Central memory CD8-positive, alpha-beta T cell (primary cell): ENCODE measurements around the gene GP1BB.
"Not testable (repeated sequence)": the region's sequence is repeated elsewhere in the genome, so short reads cannot be mapped to it uniquely, and the experiment has no call there.

Source experiments
- ATAC-seq: fragments of 150-1000 bp; cut with Tn5 transposase; replicated peaks from 2 replicates; pipeline ENCODE4 v1.10.0; 2022; ENCODE audit warnings: mild to moderate bottlenecking, moderate FRiP score, moderate number of reproducible peaks; ENCODE audit not compliant: poor library complexity, severe bottlenecking; ENCODE audit errors: extremely low read depth
- DNase-seq, 2 donors: peaks; one replicate each; pipeline ENCODE4 v3.0.0; 2021; ENCODE audit warnings: low spot score in 2 of 2
- H3K27ac Mint-ChIP-seq: one replicate; pipeline ENCODE4 v1.8.0; 2022; ENCODE audit warnings: low read depth, mild to moderate bottlenecking, moderate library complexity, mixed read lengths
- H3K27me3 Mint-ChIP-seq: one replicate; pipeline ENCODE4 v1.8.0; 2022; ENCODE audit warnings: mixed read lengths
- H3K36me3 Mint-ChIP-seq: one replicate; pipeline ENCODE4 v1.8.0; 2022; ENCODE audit warnings: mild to moderate bottlenecking, moderate library complexity, mixed read lengths; ENCODE audit not compliant: insufficient read depth
- H3K4me1 Mint-ChIP-seq: one replicate; pipeline ENCODE4 v1.8.0; 2022; ENCODE audit warnings: mixed read lengths
- H3K4me3 Mint-ChIP-seq: one replicate; pipeline ENCODE4 v1.8.0; 2022; ENCODE audit warnings: mild to moderate bottlenecking, moderate library complexity, mixed read lengths
- H3K9me3 Mint-ChIP-seq: one replicate; pipeline ENCODE4 v1.8.0; 2022; ENCODE audit warnings: mixed read lengths

The GP1BB gene

DNA sequence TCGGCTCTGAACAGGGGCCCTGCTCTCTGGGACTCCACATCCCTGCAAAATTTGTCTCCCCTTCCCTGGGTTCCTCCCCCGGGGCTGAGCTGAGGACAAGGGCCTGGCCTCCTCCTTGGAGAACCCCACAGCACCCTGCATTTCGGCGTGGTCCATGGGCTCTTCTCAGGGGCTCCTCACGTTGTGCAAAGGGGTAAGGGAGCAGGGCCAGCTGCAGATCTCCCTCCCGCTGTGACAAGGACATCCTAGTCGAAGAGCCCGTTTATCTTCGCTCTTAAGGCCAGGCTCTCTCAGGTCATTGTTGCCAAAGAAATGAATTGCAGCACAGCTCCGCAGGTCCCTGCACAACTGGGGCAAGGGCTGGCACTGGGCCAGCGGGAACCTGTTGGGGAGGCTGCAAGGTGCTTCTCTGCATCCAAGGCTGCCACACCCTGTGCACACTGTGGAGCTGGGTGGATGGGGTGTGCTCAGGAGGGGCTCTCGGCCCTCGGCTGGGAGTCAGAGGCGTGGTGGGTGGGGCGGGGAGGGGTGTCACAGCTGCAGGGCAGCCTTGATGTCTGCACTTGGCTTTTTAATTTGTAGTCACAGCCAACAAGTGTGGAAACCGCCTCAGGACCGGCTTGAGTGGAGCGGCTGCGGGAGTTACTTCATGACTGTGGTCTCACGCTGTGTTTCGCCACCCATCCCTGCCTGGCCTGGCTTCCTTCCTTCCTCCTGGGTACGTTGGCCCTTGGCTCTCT, 35.6 kb upstream of the GP1BB start:
- Mint-ChIP-seq H3K4me1 (no peaks in the 10 kb centered on the region), H3K36me3 (no peaks in the 10 kb centered on the region), H3K27ac (no peak overlapping the region), H3K4me3 (no peak overlapping the region), H3K27me3 (peaks cover 20% of the 10 kb centered on the region), H3K9me3 (no peaks in the 10 kb centered on the region)
- no peak for ATAC-seq
- DNase-seq: no peak

- ATAC-seq (no peak), DNase-seq (no peak)
- H3K9me3 Mint-ChIP-seq: no peaks in the 10 kb centered on the region
- no peaks in the 10 kb centered on the region for H3K36me3 Mint-ChIP-seq
- H3K27ac Mint-ChIP-seq: no peak overlapping the region
- H3K27me3 Mint-ChIP-seq: peaks cover 21% of the 10 kb centered on the region
- H3K4me1 Mint-ChIP-seq: no peaks in the 10 kb centered on the region
- no peak overlapping the region for H3K4me3 Mint-ChIP-seq
Measured at GRCh38 chr22:19688301-19689290, 34.7 kb upstream of the GP1BB start.

DNA sequence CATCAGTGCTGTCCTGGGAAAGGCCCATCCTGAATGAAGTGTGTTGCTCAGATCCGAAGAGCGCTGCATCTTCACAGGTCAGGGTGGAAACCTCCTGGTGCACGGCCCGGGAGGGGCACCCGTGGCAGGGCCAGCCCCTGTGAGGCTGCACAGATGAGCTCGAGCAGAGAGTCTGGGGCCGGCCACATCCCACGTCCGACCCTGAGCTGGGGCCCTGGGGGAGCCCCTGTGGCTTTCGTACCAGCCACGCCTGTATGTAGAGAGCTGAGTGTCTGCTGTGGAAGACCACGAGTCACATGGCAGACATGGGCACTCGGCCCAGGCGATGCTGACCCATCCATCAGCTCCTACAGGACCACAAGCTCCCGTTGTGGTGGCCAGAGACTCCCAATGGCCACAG, 33.9 kb upstream of the GP1BB start:
- Mint-ChIP-seq H3K9me3 (no peaks in the 10 kb centered on the region), H3K4me3 (no peak overlapping the region), H3K36me3 (no peaks in the 10 kb centered on the region), H3K4me1 (no peaks in the 10 kb centered on the region), H3K27ac (no peak overlapping the region), H3K27me3 (peaks cover 28% of the 10 kb centered on the region)
- no peak for DNase-seq
- ATAC-seq: no peak

- Mint-ChIP-seq H3K36me3 (no peaks in the 10 kb centered on the region), H3K9me3 (no peaks in the 10 kb centered on the region), H3K4me1 (no peaks in the 10 kb centered on the region), H3K27ac (no peak overlapping the region), H3K27me3 (peaks cover 33% of the 10 kb centered on the region), H3K4me3 (no peak overlapping the region)
- DNase-seq (no peak), ATAC-seq (no peak)
Measured at GRCh38 chr22:19691007-19691720, 32.2 kb upstream of the GP1BB start.

DNA sequence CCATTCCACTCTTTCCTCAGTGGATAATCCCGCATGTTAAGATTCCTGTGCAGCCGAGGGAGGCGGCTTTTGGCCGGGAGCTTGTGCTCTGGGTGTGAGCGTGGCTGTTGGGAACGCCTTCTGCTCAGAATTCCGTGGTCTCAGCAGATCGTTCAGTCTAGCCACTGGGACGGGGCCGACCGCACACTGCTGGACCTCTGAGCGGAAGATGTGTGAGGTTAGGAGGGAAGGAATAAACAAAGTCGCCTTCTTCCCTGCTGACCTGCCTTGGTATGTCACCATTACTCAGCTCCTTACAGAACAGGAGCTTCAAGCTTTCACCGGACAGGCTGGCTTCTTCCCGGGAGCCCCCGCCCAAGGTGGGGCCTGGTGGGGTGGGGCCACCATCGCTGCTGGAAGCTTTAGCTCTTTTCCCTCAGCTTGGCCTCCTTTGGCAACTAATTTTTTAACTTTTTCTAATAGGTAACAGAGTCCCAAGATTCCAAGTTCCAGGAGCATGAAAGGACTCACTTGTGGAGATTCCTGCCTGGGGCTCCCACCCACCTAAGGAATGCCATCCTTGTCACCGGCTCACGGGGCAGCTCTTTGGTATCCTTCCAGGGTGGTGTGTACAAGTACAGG, 31.5 kb upstream of the GP1BB start:
- Mint-ChIP-seq H3K4me3 (no peak overlapping the region), H3K9me3 (no peaks in the 10 kb centered on the region), H3K4me1 (no peaks in the 10 kb centered on the region), H3K27me3 (peaks cover 40% of the 10 kb centered on the region), H3K36me3 (no peaks in the 10 kb centered on the region), H3K27ac (no peak overlapping the region)
- no peak for DNase-seq
- ATAC-seq: no peak

DNA sequence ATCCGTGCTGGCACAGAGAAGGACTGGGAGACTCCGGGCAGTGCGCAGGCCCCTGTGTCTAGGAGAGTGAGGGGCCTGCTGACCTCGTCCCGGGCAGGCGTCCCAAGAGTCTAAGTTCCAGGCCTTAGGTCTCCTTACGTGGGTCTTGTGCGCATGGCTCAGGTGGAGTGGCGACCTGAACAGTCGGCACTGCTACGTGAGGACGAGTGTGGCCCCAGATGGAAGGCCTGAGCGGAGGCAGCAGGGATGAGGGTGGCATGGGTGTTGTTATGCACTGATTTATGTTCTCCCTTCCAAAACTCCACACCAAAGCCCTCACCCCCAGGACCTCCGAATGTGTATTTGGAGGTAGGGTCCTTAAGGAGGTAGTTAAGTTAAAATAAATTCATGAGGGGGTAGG, 29.8 kb upstream of the GP1BB start:
- ATAC-seq: no peak
- H3K27me3 Mint-ChIP-seq: peaks cover 41% of the 10 kb centered on the region

DNA sequence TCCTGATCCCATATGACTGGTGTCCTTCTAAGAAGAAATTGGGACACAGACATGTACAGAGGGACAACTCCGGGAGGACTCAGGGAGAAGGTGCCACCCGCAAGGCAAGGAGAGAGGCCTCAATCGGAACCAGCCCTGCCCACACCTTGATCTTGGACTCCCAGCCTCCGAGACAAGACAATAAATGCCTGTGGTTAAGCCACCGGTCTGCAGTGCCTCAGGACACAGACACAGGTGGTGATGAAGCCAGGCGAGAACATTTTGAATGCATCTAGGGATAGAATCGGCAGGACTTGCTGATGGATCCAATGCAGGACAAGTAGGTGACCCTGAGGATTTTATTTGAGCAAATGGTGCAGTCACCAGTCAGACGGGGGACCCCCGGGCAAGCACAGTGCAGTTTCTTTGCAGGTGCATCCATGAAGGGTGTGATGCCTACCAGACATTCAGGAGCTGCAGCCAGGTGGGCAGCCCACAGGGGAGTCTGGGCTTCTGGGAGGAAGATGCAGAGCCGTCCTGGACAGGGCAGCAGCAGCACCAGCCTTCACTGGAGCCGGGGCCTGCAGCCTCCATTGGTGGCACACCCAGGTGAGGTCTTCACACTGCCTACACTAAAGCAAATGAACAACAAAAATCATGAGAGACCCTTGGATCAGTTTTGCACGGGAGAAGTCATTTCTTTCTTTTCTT, 29.2 kb upstream of the GP1BB start:
- peaks cover 41% of the 10 kb centered on the region for H3K27me3 Mint-ChIP-seq
- H3K4me3 Mint-ChIP-seq: no peak overlapping the region
- ATAC-seq (no peak), DNase-seq (no peak)
- H3K27ac Mint-ChIP-seq: no peak overlapping the region
- no peaks in the 10 kb centered on the region for H3K9me3 Mint-ChIP-seq
- H3K4me1 Mint-ChIP-seq: no peaks in the 10 kb centered on the region
- no peaks in the 10 kb centered on the region for H3K36me3 Mint-ChIP-seq

More for the DNA sequence above, 29.8 kb upstream of the GP1BB start:
- DNase-seq: no peak
- Mint-ChIP-seq H3K9me3 (no peaks in the 10 kb centered on the region), H3K4me1 (no peaks in the 10 kb centered on the region), H3K36me3 (no peaks in the 10 kb centered on the region), H3K27ac (no peak overlapping the region), H3K4me3 (no peak overlapping the region)

DNA sequence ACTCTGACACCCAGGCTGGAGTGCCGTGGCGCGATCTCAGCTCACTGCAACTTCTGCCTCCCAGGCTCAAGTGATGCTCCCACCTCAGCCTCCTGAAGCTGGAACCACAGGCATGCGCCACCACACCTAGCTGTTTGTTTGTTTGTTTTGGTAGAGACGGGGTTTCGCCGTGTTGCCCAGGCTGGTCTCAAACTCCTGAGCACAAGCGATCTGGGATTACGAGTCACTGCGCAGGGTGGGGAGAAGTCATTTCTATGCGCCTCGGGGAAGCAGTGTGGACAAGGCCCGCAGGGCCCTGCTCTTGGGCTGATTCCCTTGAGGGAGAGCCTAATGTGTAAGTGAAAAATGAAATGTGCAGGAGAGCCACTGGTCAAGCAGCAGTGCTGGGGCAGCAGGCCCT, 28.6 kb upstream of the GP1BB start:
- Mint-ChIP-seq H3K4me1 (no peaks in the 10 kb centered on the region), H3K27me3 (peaks cover 41% of the 10 kb centered on the region), H3K27ac (no peak overlapping the region), H3K4me3 (no peak overlapping the region), H3K9me3 (no peaks in the 10 kb centered on the region), H3K36me3 (no peaks in the 10 kb centered on the region)
- ATAC-seq (no peak), DNase-seq (no peak)

DNA sequence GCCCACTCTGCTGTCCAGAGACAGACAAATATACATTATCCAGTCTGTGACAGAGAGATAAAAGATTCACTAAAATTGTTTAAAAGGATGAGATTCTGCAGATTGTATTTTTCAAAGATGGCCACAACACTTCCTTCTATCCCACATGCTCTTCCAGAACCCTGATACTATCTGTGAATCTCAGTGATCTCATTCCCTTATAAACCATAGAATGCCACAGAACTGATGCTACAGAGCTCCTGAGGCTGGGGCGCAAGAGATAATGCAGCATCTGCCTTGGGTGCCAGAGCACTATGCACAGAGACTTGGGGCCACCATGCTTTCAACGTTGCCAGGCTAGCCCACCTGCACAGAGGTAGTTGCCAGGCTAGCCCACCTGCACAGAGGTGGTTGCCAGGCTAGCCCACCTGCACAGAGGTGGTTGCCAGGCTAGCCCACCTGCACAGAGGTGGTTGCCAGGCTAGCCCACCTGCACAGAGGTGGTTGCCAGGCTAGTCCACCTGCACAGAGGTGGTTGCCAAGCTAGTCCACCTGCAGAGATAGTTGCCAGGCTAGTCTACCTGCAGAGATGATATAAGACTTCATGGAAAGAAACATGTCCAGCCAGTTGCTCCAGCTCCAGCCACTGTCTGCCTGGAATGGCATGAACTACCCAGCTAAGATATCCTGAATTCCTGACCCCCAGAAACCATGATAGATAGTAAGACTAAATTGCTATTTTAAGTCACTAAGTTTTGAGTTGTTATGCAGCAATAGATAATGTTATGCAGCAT, 26.6 kb upstream of the GP1BB start:
- Mint-ChIP-seq H3K27me3 (peaks cover 35% of the 10 kb centered on the region), H3K27ac (no peak overlapping the region), H3K9me3 (no peaks in the 10 kb centered on the region), H3K4me3 (no peak overlapping the region), H3K4me1 (no peaks in the 10 kb centered on the region), H3K36me3 (no peaks in the 10 kb centered on the region)
- DNase-seq: no peak
- ATAC-seq: no peak

DNA sequence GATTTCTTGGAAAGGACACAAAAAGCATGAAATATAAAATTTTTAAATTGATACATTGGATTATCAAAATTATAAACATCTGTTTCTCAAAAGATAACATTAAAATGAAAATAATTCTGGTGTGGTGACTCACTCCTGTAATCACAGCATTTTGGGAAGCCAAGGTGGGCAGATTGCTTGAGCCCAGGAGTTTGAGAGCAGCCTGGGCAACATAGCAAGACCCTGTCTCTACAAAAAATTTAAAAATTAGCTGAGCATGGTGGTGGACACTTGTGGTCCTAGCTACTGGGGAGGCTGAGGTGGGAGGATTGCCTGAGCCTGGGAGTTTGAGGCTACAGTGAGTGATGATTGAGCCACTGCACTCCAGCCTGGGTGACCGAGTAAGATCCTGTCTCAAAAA, 25.5 kb upstream of the GP1BB start:
- not testable (repeated sequence) for H3K27ac Mint-ChIP-seq, DNase-seq, H3K4me3 Mint-ChIP-seq, H3K4me1 Mint-ChIP-seq, H3K9me3 Mint-ChIP-seq, ATAC-seq, H3K36me3 Mint-ChIP-seq
- peaks cover 35% of the 10 kb centered on the region for H3K27me3 Mint-ChIP-seq

- Mint-ChIP-seq H3K36me3 (peaks cover under 1% of the 10 kb centered on the region), H3K4me1 (no peaks in the 10 kb centered on the region), H3K4me3 (no peak overlapping the region), H3K27ac (no peak overlapping the region), H3K9me3 (no peaks in the 10 kb centered on the region), H3K27me3 (peaks cover 31% of the 10 kb centered on the region)
- ATAC-seq (no peak), DNase-seq (no peak)
Measured at GRCh38 chr22:19700790-19701419, 22.4 kb upstream of the GP1BB start.
